Fibroblast of the aortic adventitia (primary cell): Measurements from ENCODE around the gene PRKCH. TPM values are rescaled to one million over a fixed set of nuclear protein-coding genes. Genes with fewer than 3 reads are reported as not detected.
"Not testable (repeated sequence)": the region's sequence is repeated elsewhere in the genome, so short reads cannot be mapped to it uniquely, and the experiment has no call there.

Experiments used
- DNase-seq: peaks from one replicate; pipeline ENCODE4 v3.0.0-alpha.2; 2010; ENCODE audit warnings: low read depth
- H3K4me3 ChIP-seq: 2 replicates; pipeline ENCODE4 v1.5.1; 2011; ENCODE audit warnings: low read depth, mild to moderate bottlenecking, control low read depth, low read length, moderate library complexity
- CTCF ChIP-seq: IDR thresholded peaks from 2 replicates; pipeline ENCODE4 v1.5.1; 2011; ENCODE audit warnings: mild to moderate bottlenecking, low read length, control low read depth, inconsistent platforms; ENCODE audit not compliant: insufficient read depth
- total RNA-seq: library from RNA; depleted of rRNA; stranded (reverse); fragments of >200 nt; gene quantifications from 2 replicates; pipeline ENCODE4 v1.2.3, GENCODE V29; 2012; ENCODE audit warnings: low replicate concordance

PRKCH gene
- total RNA-seq, 1 donor: 4.2 TPM

- no peak for TF ChIP-seq CTCF
- no peak for DNase-seq
- H3K4me3 ChIP-seq: no peak overlapping the region
Observed at GRCh38 chr14:61408498-61408897, 87.1 kb downstream of the PRKCH start.

- H3K4me3 ChIP-seq: no peak overlapping the region
- no peak for TF ChIP-seq CTCF
- DNase-seq: no peak
Observed at GRCh38 chr14:61409782-61410181, 88.4 kb downstream of the PRKCH start.

DNA sequence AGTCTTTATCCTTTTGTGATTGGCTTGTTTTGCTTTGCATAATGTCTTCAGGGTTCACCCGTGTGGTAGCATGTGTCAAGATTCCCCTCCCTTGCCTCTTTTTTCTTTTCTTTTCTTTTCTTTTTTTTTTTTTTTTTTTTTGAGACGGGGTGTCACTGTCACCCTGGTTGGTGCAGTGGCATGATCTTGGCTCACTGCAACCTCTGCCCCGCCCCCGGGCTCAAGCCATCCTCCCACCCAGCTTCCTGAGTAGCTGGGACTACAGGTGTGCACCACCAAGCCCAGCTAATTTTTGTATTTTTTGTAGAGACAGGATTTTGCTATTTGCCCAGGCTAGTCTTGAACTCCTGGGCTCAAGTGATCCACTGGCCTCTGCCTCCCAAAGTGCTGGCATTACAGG, 94.6 kb downstream of the PRKCH start:
- not testable (repeated sequence) for DNase-seq, H3K4me3 ChIP-seq

DNA sequence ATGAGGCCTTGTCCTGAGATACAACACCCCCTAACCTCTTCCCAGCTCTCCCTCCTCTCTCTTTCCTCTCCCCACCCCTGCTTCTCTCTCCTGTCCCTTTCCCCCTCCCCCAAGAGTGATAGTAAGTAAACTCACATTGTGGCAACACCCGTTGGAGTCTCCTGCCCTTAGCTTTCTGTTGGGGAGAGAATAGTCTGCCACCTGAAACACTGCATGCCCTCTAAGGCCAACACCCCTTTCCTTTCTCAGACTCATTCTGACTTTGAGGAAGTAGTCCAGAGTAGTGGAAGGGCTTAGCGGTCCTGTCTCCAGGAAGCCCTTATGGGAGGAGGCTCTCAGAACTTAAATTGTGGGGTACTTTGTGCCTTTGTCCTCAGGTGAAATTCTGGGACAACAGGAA, 95.2 kb downstream of the PRKCH start:
- H3K4me3 ChIP-seq: no peak overlapping the region
- no peak for DNase-seq
- TF ChIP-seq CTCF: no peak

DNA sequence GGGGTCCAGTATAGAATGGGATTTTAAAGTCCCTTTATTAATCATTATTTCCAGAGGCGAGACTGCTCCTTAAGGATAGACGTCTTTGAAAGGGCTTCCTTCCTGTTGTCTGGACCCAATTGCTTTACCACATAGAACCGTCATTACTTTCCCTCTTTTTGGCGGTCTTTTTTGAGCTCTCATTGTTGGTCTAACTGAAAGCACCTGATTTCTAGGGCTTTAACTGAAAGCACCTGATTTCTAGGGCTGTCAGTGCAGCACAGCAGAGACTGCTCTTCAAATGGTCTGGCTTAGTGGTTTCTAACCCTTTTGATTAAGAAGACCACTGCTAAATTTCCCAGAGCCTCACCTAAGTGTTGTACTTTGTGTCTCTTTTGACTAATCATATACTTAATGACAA, 95.8 kb downstream of the PRKCH start:
- no peak for DNase-seq
- TF ChIP-seq CTCF: no peak
- no peak overlapping the region for H3K4me3 ChIP-seq

- no peak for TF ChIP-seq CTCF
- no peak for DNase-seq
- H3K4me3 ChIP-seq: no peak overlapping the region
Observed at GRCh38 chr14:61417883-61418455, 96.6 kb downstream of the PRKCH start.

DNA sequence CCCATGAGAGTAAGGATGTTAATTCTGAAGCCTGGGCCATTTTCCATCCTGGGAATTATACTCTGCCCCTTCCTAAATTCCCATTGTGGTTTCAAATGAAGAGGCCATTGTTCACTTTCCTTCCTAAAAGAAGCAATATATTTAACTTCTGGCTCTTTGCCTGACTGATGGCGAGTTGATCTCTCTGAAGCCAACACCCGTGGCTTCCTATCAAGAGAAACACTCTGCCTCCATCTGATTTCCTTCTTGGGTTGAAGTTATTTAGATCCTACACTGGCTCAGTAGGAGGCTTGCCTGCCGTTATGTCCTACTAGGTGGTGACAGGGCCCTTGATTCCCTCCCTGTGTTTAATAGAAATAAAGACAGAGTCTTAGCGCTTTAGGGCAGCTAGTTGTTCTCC, 97.4 kb downstream of the PRKCH start:
- no peak overlapping the region for H3K4me3 ChIP-seq
- DNase-seq: peak; percentile 43
- TF ChIP-seq CTCF: no peak
